Activated T-helper 17 cell treated with anti-CD3 and anti-CD28 coated beads, Interleukin-2, amount 50 U/mL, for 72 hours (primary cell): ENCODE results near the gene TDRD7. TPM values are rescaled to one million over a fixed set of nuclear protein-coding genes. Genes with fewer than 3 reads are reported as not detected.
A peak's percentile ranks its signal among the peaks of the same experiment; 100 is the strongest.

Experiments
- ATAC-seq: fragments of 150-1000 bp; cut with Tn5 transposase; replicated peaks from 2 replicates; pipeline ENCODE4 v1.10.0; 2021; ENCODE audit warnings: mild to moderate bottlenecking, moderate library complexity
- H3K27ac Mint-ChIP-seq: one replicate; pipeline ENCODE4 v1.8.0; 2022; ENCODE audit warnings: mixed read lengths
- H3K27me3 Mint-ChIP-seq: one replicate; pipeline ENCODE4 v1.8.0; 2022; ENCODE audit warnings: mixed read lengths
- H3K36me3 Mint-ChIP-seq: one replicate; pipeline ENCODE4 v1.8.0; 2022; ENCODE audit warnings: low read depth, mild to moderate bottlenecking, mixed read lengths
- H3K4me1 Mint-ChIP-seq: one replicate; pipeline ENCODE4 v1.8.0; 2022; ENCODE audit warnings: mixed read lengths
- H3K4me3 Mint-ChIP-seq: one replicate; pipeline ENCODE4 v1.8.0; 2022; ENCODE audit warnings: mild to moderate bottlenecking, mixed read lengths
- H3K9me3 Mint-ChIP-seq: one replicate; pipeline ENCODE4 v1.8.0; 2022; ENCODE audit warnings: mixed read lengths
- total RNA-seq, 2 donors: library from RNA; stranded (reverse); gene quantifications; one replicate each; pipeline ENCODE4 v1.2.3, GENCODE V29; 2022

The TDRD7 gene
- total RNA-seq, 2 donors from 2014 or later, result 6.3 to 7.5 TPM

DNA sequence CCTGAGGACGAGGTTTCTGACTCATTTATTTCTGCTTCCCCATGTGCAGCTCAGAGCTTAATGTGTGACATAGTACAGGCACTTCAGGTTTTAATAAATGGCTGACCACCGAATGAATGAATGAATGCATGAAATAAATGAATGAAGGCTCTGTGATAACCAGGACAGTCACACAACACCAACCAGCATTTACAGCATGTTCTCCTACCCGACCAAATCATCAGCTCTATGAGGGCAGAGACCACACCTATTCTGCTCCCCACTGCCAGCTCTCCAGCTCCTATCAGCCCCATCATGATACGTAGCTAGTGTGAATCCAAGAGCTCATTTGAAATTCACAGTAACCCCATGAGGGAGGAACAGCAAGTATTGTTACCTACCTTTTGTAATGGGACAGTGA, 94.4 kb downstream of the TDRD7 start:
- ATAC-seq, result no peak
- no peaks in the 10 kb centered on the region for H3K9me3 Mint-ChIP-seq
- H3K27me3 Mint-ChIP-seq, result peaks cover 22% of the 10 kb centered on the region

GRCh38 chr9:97506787-97507186, 94.9 kb downstream of the TDRD7 start:
- Mint-ChIP-seq H3K9me3 (no peaks in the 10 kb centered on the region), H3K4me3 (no peak overlapping the region), H3K27me3 (peaks cover 22% of the 10 kb centered on the region), H3K36me3 (no peaks in the 10 kb centered on the region), H3K4me1 (peaks cover 22% of the 10 kb centered on the region), H3K27ac (no peak overlapping the region)
- no peak for ATAC-seq

More for the DNA sequence above, 94.4 kb downstream of the TDRD7 start:
- no peak overlapping the region for H3K27ac Mint-ChIP-seq
- peaks cover 17% of the 10 kb centered on the region for H3K4me1 Mint-ChIP-seq
- H3K4me3 Mint-ChIP-seq, result no peak overlapping the region
- no peaks in the 10 kb centered on the region for H3K36me3 Mint-ChIP-seq

- no peak for ATAC-seq
- Mint-ChIP-seq H3K27ac (no peak overlapping the region), H3K27me3 (peaks cover 22% of the 10 kb centered on the region), H3K9me3 (no peaks in the 10 kb centered on the region), H3K4me1 (peaks cover 25% of the 10 kb centered on the region), H3K4me3 (no peak overlapping the region), H3K36me3 (no peaks in the 10 kb centered on the region)
These were observed 95.6 kb downstream of the TDRD7 start for GRCh38 chr9:97507428-97507984.

DNA sequence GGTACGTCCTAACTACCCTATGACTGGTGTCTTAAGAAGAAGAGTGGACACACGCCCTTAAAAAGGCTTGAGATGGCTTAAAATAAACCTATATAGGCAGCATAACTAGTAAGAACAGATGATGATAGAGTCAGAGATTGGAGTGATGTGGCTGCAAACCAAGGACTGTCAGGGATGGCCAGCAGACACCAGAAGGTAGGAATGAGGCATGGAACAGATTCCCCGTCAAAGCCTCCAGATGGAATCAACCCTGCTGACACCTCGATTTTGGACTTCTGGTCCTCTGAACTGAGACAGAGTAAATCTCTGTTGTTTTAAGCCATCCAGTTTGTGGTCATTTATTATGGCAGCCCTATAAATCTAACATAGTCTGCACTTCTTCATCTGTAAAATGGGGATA, 97.0 kb downstream of the TDRD7 start:
- Mint-ChIP-seq H3K9me3 (no peaks in the 10 kb centered on the region), H3K36me3 (no peaks in the 10 kb centered on the region), H3K27ac (no peak overlapping the region), H3K4me1 (peaks cover 17% of the 10 kb centered on the region), H3K27me3 (peaks cover 9% of the 10 kb centered on the region), H3K4me3 (no peak overlapping the region)
- no peak for ATAC-seq

DNA sequence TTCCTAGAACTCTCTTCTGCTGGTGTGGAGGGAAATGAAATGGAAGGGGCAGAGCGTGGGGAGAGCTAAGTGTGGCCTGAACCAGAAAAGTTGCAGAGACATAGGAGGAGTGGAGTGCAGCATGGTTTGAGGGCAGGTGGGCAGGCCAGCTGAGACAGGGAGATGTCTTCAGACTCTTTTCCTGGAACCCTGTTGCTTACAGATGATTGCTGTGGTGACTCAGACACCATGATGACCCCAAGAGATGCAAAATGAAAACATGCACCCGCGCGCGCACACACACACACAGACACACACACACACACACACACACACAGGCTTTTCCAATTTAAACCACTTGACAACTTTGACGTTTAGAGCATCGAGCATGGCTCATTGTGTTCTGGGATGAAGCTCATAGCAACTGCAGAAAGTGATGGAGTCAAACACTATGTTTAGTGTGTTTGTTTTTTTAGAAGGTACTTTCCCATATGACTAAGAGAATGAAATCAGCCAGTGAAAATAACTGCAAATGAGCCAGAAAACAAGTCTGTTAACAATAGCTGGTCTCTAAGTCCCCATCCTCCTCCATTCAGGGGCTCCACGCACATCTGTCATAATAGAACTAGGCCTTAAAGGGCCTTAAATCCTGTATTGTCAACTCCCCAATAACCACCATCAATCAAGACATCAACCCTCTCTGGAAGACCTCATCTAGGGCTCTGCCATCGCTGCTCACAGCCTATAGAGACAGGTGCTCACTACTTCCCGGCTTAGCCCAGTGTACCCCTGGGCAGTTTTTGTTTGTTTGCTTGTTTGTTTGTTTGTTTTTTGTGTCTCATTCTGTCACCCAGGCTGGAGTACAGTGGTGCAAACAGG, 99.1 kb downstream of the TDRD7 start:
- H3K9me3 Mint-ChIP-seq, result no peaks in the 10 kb centered on the region
- no peaks in the 10 kb centered on the region for H3K36me3 Mint-ChIP-seq
- H3K4me1 Mint-ChIP-seq, result peaks cover 17% of the 10 kb centered on the region
- H3K4me3 Mint-ChIP-seq, result peak overlapping the region; percentile 32
- peak overlapping the region; percentile 94 for H3K27ac Mint-ChIP-seq
- ATAC-seq, result peak; percentile 85
- H3K27me3 Mint-ChIP-seq, result peaks cover 1% of the 10 kb centered on the region

DNA sequence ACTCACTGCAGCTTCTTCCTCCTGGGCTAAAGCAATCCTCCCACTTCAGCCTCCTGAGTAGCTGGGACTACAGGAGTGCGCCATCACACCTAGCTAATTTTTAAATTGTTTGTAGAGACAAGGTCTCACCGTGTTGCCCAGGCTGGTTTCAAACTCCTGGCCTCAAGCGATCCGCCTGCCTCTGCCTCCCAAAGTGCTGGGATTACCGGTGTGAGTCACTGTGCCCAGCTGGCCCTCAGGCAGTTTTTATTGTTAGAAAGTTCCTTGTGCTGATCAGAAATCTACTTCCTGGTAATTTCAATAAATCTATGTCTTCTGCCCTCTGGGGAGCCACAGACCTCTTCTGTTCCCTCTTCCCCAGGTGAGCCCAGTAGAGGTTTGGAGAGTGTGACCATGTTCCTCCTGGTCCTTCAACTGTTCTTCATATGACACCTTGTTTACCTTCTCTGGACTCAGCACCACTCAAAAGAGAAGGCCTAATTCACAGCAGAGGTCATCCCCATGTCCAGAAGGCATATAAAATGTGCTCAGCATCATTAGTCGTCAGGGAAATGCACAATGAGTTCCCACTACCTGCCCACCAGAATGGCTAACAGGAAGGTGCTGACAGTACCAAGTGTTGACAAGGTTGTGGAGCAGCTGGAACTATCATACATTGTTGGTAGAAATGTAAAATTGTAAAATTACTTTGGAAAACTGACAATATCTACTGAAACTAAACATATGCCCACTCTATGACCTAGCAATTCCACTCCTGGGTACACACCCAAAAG, 99.9 kb downstream of the TDRD7 start:
- H3K27ac Mint-ChIP-seq, result peak overlapping the region; percentile 94
- peaks cover 17% of the 10 kb centered on the region for H3K4me1 Mint-ChIP-seq
- no peaks in the 10 kb centered on the region for H3K36me3 Mint-ChIP-seq
- H3K4me3 Mint-ChIP-seq, result peak overlapping the region; percentile 32
- ATAC-seq, result peak; percentile 24
- peaks cover 9% of the 10 kb centered on the region for H3K27me3 Mint-ChIP-seq
- H3K9me3 Mint-ChIP-seq, result no peaks in the 10 kb centered on the region

- Mint-ChIP-seq H3K4me3 (no peak overlapping the region), H3K4me1 (peaks cover 17% of the 10 kb centered on the region), H3K9me3 (no peaks in the 10 kb centered on the region), H3K36me3 (no peaks in the 10 kb centered on the region), H3K27me3 (peaks cover 19% of the 10 kb centered on the region), H3K27ac (no peak overlapping the region)
- ATAC-seq, result no peak
These were observed 101.2 kb downstream of the TDRD7 start for GRCh38 chr9:97512966-97513560.

GRCh38 chr9:97514531-97514930, 102.6 kb downstream of the TDRD7 start:
- Mint-ChIP-seq H3K27me3 (peaks cover 31% of the 10 kb centered on the region), H3K27ac (no peak overlapping the region), H3K36me3 (no peaks in the 10 kb centered on the region), H3K4me1 (peaks cover 17% of the 10 kb centered on the region), H3K4me3 (no peak overlapping the region), H3K9me3 (no peaks in the 10 kb centered on the region)
- no peak for ATAC-seq

GRCh38 chr9:97515662-97516061, 103.8 kb downstream of the TDRD7 start:
- Mint-ChIP-seq H3K9me3 (no peaks in the 10 kb centered on the region), H3K4me3 (no peak overlapping the region), H3K27ac (no peak overlapping the region), H3K4me1 (peaks cover 14% of the 10 kb centered on the region), H3K36me3 (no peaks in the 10 kb centered on the region), H3K27me3 (peaks cover 32% of the 10 kb centered on the region)
- ATAC-seq, result no peak

DNA sequence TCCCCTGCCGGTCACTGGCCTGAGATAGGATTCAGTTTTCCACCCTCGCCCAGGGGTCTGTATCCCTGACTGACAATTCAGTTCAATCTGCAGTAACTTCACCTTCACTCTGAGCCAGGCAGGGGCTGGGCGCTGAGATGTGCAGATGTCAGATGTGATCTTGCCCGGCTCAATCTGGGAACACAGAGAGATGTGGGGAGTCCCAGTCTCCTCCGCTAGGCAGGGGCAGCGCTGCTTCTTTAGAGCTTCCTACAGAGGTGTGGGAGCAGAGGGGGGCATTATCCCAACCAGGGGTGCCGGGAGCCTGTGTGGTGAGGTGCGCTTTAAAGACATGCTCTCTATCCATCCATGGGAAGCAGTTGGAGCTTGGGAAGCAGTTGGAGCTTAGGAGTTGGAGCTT, 104.2 kb downstream of the TDRD7 start:
- H3K27ac Mint-ChIP-seq, result no peak overlapping the region
- no peak for ATAC-seq
- H3K27me3 Mint-ChIP-seq, result peaks cover 32% of the 10 kb centered on the region
- H3K4me1 Mint-ChIP-seq, result peaks cover 10% of the 10 kb centered on the region
- no peaks in the 10 kb centered on the region for H3K9me3 Mint-ChIP-seq
- H3K36me3 Mint-ChIP-seq, result no peaks in the 10 kb centered on the region
- no peak overlapping the region for H3K4me3 Mint-ChIP-seq

DNA sequence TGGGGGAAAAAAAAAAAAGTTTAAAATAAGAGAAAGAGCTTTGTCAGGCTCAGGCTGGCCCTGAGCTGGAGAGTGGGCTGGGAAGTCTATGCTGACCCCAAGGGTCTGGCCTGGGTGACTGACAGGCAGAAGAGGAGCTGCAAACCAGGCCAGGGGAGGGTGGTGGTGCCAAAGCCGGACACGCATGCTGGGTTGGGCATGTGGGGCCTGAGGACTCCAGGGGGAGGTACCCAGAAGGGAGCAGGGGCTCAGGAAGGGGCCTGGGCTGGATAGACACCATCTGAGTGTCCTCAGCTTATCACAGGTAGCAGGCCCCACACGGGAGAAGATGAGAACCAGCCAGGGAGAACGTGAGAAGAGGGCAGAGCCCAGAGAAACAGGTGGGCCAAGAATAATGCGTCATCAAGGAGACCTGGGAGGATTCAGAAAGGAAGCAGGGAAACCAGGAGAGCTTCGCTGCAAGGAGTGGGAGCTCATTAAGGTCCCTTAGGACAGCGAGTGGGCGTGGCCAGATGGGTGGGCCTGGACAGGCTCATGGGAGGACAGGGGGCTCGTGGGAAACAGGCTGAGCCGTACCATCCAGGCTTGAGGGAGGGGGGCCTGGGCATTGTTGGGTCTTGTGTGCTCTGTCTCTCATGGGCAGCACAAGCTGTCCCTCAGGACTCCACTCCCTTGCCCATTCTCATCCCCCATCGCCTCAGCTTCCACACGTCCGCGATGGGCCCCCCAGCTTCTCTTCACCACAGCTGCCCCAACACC, 105.6 kb downstream of the TDRD7 start:
- Mint-ChIP-seq H3K36me3 (no peaks in the 10 kb centered on the region), H3K4me1 (no peaks in the 10 kb centered on the region), H3K9me3 (no peaks in the 10 kb centered on the region), H3K4me3 (no peak overlapping the region), H3K27me3 (peaks cover 35% of the 10 kb centered on the region), H3K27ac (no peak overlapping the region)
- ATAC-seq, result no peak

DNA sequence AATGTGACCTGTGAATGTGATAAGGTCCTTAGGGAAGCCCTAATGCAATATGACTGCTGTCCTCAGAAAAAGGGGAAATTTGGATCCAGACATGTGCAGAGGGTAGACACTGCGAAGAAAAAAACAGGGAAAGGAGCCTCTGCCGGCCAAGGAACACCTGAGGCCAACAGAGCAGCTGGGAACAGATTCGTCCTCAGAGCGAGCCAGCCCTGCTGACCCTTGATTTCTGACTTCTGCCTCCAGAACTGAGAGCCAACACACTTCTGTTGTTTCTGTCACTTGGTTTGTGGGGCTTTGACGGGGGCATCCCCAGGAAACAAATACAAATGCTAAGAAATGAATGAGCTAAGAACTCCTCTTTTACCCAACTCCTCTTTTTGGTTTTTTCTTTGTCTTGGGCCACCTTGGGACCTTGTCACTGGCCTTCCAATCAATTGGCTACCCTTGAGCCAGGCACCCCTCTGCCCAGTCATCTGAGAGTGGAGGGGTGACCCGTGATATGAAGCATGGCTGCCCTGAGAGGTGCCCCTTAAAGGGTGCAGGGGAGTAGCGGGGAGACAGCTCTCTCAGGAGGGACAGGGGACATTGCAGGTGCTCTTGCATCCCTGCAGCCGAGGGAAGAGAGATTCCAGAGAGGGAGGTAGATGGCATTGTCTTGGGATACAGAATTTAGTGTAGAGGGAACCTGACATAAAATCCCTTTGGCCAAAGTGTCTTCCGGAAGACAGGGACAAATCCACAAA, 106.4 kb downstream of the TDRD7 start:
- H3K27ac Mint-ChIP-seq, result no peak overlapping the region
- no peak overlapping the region for H3K4me3 Mint-ChIP-seq
- H3K27me3 Mint-ChIP-seq, result peaks cover 35% of the 10 kb centered on the region
- H3K4me1 Mint-ChIP-seq, result no peaks in the 10 kb centered on the region
- no peak for ATAC-seq
- H3K9me3 Mint-ChIP-seq, result no peaks in the 10 kb centered on the region
- no peaks in the 10 kb centered on the region for H3K36me3 Mint-ChIP-seq

DNA sequence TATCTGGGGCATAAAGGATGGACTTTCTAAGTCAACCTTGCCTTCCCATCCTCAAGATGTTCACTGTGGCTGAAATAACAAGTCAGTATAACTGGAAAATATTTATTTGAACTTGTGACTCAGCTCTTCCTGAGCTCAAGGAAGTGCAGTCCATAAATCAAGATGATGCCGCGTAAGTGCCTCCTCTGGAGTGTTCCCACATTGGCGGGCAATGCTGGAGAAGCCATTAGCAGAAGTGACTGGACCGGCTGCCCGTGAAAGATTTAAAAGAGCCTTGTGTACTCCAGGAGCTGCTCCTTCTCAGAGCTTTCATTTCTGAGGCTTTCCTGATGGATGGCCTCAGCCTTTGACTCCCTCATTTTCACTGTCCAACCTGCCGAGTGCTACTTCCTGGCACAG, 107.0 kb downstream of the TDRD7 start:
- H3K27me3 Mint-ChIP-seq, result peaks cover 35% of the 10 kb centered on the region
- no peaks in the 10 kb centered on the region for H3K4me1 Mint-ChIP-seq
- no peak overlapping the region for H3K27ac Mint-ChIP-seq
- H3K4me3 Mint-ChIP-seq, result no peak overlapping the region
- ATAC-seq, result no peak
- no peaks in the 10 kb centered on the region for H3K36me3 Mint-ChIP-seq
- no peaks in the 10 kb centered on the region for H3K9me3 Mint-ChIP-seq
